CD4-positive, alpha-beta T cell treated with Interferon alpha-2 for 1 hour (primary cell): Measurements from ENCODE around the gene GPR27.

ENCODE experiments used
- DNase-seq, 2 donors: peaks; one replicate each; pipeline ENCODE4 v3.0.0-alpha.2; 2020 to 2022

The GPR27 gene

DNA sequence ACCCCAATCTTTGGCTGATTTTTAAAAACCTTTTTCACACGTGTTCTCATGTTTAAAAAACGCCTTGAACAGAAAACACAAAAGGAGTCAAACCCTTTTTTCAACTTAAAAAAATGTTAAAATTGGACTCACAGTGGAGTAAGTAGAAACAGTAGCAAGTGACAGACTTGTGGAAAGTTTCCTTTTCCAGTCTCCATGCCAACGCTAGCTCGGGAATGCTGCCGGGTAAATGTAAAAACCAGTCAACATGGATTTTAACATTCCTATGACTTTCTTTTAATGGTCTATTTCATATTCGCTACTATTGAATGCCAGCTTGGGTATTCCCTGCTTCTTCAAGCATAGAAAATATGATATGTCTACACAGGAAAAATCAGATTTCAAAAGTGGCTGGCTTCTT is 32.9 kb downstream of the GPR27 start:
- no peak for DNase-seq

DNA sequence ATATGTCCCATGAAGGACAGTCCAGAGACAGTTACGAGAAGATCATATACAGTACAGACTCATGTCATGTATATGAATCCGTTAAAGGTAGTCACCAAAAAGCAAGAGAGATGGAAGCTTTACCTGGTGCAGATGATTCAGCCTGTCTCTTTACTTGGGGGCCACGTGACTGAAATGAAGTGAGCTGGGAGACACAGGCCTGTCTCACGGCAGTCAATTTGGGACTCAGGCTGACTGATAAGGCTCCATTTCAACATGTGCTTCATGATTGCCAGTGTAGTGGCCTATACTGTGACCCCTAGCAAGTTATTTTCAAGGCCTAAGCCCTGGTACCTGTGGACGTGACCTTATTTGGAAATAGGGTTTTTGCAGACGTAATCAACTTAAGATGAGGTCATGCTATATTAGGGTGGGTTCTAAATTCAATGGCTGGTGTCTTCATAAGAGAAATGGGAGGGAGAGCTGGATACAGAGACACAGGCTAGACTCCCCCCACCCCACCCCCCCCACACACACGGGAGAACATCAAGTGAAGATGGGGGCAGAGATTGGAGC is 34.3 kb downstream of the GPR27 start:
- no peak for DNase-seq

DNA sequence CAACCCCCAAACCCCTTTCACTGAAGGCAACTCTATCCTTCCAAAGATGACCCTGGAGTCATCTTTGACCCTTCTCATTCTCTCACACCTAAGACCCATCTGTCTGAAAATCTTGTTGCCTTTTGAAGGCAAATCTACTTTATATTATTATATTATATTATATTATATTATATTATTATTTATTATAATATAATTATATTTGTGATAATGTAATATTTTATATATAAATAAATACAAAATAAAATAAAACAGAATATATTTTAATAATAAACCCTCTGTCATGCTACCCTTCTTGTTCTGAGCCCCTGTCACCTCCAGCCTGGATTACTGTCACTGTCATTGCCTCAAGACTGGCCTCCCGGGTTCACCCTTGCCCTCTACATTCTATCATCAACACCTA is 36.3 kb downstream of the GPR27 start:
- DNase-seq = no peak

DNA sequence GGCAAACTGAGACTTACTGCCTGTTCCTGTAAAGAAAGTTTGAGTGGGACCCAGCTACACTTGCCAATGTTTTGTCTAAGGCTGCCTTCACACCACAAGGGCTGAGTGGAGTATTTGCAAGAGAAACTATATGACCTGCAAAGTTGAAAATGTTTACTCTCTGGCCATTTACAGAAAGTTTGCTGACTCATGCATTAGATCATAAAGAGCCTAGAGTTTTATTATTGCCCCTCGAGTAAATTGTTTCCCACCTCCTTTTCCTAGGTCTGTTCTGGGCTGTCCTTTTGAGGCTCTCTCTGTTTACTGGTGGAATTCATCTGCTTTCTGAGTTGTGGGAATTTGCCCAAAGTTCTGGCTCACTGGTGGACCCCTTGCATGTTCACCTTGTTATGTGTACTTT is 38.0 kb downstream of the GPR27 start:
- no peak for DNase-seq

DNA sequence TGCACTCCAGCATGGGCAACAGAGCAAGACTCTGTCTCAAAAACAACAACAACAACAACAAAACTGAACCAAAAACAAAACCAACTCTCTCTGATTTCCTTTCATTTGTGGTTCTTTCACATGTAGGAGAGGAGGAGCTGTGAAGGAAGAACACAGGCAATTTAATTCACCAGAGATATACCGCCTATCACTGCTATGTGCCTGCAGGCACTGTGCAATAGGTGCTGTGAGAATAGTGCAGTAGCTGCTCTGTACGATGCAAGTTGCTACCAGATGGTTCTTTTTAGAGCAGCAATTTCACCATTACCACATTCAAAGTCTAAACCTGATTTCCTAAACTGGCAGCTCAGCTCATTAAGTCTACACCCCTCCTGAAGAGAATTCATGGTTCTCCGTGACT is 42.6 kb downstream of the GPR27 start:
- no peak for DNase-seq

DNA sequence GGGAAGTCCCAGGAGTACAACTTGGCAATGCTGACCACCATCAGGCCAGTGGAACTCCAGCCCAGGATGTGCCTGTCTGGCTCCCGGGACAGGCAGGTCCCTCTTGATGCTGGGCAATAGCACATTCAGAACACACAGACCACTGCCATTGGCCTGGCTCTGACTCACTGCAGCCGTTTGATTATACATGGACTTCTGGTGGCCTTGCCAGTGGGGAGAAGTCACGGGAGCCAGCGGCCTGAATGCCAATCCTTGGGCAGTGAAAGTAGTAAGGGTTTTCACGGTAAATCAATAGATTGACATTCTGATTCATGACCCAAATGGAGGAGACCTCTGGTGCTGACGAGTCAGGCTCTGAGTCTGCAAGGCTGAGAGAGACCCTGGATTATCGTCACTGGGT is 43.8 kb downstream of the GPR27 start:
- no peak for DNase-seq

DNA sequence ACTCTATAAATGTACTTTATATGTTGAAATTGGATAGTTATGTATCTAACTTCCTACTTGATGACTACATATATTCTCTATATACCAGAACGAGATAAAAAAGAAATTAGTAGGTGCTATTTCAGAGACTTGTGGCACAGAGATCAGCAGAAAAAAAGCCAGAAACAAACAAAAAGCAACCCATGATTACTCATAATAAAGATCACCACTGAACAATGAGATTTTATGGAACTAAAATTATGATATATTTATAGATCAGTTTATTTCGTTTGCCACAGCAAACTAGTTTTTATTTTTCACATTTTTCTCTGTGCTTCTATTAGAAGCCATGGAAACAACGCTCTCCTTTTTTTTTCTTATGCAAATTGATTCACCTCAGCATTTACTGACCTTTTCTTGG is 46.4 kb downstream of the GPR27 start:
- DNase-seq = no peak

DNA sequence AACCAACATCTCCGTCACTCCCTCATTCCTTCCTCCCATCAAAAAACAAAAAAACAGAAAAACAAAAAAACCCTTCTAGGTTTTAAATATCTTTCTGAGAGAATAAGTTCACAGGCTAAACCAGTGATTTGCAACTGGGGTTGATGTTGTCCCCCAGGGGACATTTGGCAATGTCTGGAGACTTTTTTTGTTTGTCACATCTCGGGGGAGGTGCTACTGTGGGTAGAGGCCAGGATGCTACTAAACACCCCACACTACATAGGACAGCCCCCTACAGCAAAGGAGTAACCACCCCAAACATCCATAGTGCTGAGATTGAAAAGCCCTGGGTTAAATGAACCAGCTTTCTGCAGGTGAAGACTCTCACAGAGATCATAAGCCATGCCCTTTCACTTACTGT is 48.3 kb downstream of the GPR27 start:
- DNase-seq = no peak

DNA sequence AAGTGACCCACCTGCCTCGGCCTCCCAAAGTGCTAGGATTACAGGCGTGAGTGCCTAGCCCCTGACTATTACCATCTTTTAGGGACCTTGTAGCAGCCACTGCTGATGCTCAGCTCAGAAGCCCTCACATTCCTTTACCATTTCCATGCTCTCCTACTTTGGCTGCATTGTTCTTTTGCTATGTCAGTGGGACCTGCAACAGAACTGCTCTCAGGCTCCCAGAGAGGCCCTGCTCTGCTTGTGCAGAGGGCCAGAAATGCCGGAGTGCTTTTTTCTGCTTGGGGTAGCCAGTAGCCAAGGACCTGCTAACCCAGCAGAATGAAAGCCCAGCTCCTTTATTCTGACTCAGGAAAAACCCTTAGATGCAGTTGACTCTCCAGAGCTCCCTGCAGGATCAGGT is 49.6 kb downstream of the GPR27 start:
- DNase-seq = no peak

DNA sequence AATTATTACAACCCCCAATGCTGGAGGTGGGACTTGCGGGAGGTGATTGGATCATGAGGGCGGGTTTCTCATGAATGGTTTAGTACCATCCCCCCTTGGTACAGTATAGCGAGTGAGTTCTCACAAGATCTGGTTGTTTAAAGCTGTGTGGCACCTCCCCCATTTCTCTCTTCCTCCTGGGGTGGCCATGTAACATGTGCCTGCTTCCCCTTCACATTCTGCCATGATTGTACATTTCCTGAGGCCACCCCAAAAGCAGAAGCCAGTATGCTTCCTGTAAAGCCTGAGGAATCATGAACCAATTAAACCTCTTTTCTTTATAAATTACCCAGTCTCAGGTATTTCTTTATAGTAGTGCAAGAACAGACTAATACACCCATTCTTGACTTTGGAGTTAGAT is 51.5 kb downstream of the GPR27 start:
- peak in 1 of 2 donors; percentile 20 for DNase-seq

DNA sequence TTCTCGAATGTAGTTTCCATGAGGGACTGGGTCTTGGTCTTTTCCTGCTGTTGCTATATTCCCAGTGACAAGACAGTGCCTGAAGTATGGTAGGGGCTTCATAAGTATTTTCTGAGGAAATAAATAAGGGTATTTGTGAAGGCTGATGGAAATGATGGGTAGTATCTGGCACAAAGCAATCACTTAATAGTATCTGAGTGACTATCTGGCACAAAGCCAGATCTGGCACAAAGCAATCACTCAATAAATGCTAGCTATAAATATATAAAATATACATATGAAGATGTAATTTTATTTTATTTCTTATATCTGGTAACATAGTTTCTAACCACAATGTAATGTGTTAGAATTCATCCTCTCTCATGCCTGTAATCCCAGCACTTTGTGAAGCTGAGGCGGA is 52.0 kb downstream of the GPR27 start:
- no peak for DNase-seq
